Measurements from ENCODE around the gene INTS12.
"Not testable (repeated sequence)": the region's sequence is repeated elsewhere in the genome, so short reads cannot be mapped to it uniquely, and the experiment has no call there.

INTS12 gene
- 12.9 to 19.7 (median 13.1) reads per million in 3 experiments for total RNA-seq

GRCh38 chr4:105708181-105709080 lies at the start of gene INTS12, which contains the start of gene GSTCD:
INTS12 (minus strand) TSS chr4:105708689; CDS start chr4:105700005, 8,684 bp downstream.
GSTCD (plus strand) TSS chr4:105708784; CDS start chr4:105717614, 8,830 bp downstream.
- peak; percentile 80 for DNase-seq

- no peak for DNase-seq
Measured at GRCh38 chr4:105755375-105755774, 46.9 kb upstream of the INTS12 start.

GRCh38 chr4:105753361-105753760 lies 44.9 kb upstream of the INTS12 start:
- DNase-seq = no peak

GRCh38 chr4:105751718-105752299 lies 43.3 kb upstream of the INTS12 start:
- no peak for DNase-seq

- no peak for DNase-seq
Measured at GRCh38 chr4:105748222-105748621, 39.7 kb upstream of the INTS12 start.

- DNase-seq = no peak
Measured at GRCh38 chr4:105741548-105741947, 33.1 kb upstream of the INTS12 start.

GRCh38 chr4:105735217-105735616 lies 26.7 kb upstream of the INTS12 start:
- not testable (repeated sequence) for DNase-seq

GRCh38 chr4:105729895-105730294 lies 21.4 kb upstream of the INTS12 start:
- DNase-seq = not testable (repeated sequence)

GRCh38 chr4:105725623-105726022 lies 17.1 kb upstream of the INTS12 start:
- DNase-seq = no peak

GRCh38 chr4:105719204-105719603 lies 10.7 kb upstream of the INTS12 start:
- DNase-seq = no peak

GRCh38 chr4:105715692-105716278 lies 7.3 kb upstream of the INTS12 start:
- peak; percentile 17 for DNase-seq

- no peak for DNase-seq
Measured at GRCh38 chr4:105714932-105715331, 6.4 kb upstream of the INTS12 start.

GRCh38 chr4:105714071-105714521 lies 5.6 kb upstream of the INTS12 start:
- no peak for DNase-seq

GRCh38 chr4:105712766-105713165 lies 4.3 kb upstream of the INTS12 start:
- DNase-seq = no peak

- DNase-seq = no peak
Measured at GRCh38 chr4:105710678-105711077, 2.2 kb upstream of the INTS12 start.

- DNase-seq = no peak
Measured at GRCh38 chr4:105710012-105710600, 1.6 kb upstream of the INTS12 start.

GRCh38 chr4:105709081-105709450 lies 577 bp upstream of the INTS12 start:
- DNase-seq = peak; percentile 3

GRCh38 chr4:105707782-105708180 lies 708 bp downstream of the INTS12 start:
- peak; percentile 2 for DNase-seq

GRCh38 chr4:105698607-105699006 lies 9.9 kb downstream of the INTS12 start:
- DNase-seq = no peak

GRCh38 chr4:105695832-105696231 lies 12.7 kb downstream of the INTS12 start:
- not testable (repeated sequence) for DNase-seq

- DNase-seq = not testable (repeated sequence)
Measured at GRCh38 chr4:105694812-105695211, 13.7 kb downstream of the INTS12 start.

- DNase-seq = no peak
Measured at GRCh38 chr4:105686571-105686970, 21.9 kb downstream of the INTS12 start.

GRCh38 chr4:105683038-105683437 lies 25.5 kb downstream of the INTS12 start:
- DNase-seq = no peak
